WERI-Rb-1 (cell line): Measurements from ENCODE around the gene FAM50A.
A peak's percentile ranks its signal among the peaks of the same experiment; 100 is the strongest.
"Not testable (repeated sequence)": the region's sequence is repeated elsewhere in the genome, so short reads cannot be mapped to it uniquely, and the experiment has no call there.

Source experiments
- DNase-seq: peaks from one replicate; pipeline ENCODE4 v3.0.0-alpha.2; 2020
- H3K27ac ChIP-seq: fragments of 250-450 bp; sonication (Bioruptor Pico); 2 replicates; pipeline ENCODE4 v1.5.1; 2020; ENCODE audit warnings: mild to moderate bottlenecking, moderate library complexity
- H3K27me3 ChIP-seq: fragments of 250-450 bp; sonication (Bioruptor Pico); 2 replicates; pipeline ENCODE4 v1.5.1; 2021; ENCODE audit warnings: mild to moderate bottlenecking, low read depth, moderate library complexity; ENCODE audit not compliant: insufficient read depth, severe bottlenecking
- H3K36me3 ChIP-seq: fragments of 250-450 bp; sonication (Bioruptor Pico); 2 replicates; pipeline ENCODE4 v1.5.1; 2020; ENCODE audit warnings: mild to moderate bottlenecking, moderate library complexity
- H3K4me3 ChIP-seq: 2 replicates; pipeline ENCODE4 v1.5.1; 2011; ENCODE audit warnings: low read depth, mild to moderate bottlenecking, control low read depth, low read length
- H3K9me3 ChIP-seq: fragments of 250-450 bp; sonication (Bioruptor Pico); 2 replicates; pipeline ENCODE4 v1.5.1; 2021; ENCODE audit warnings: mild to moderate bottlenecking, moderate library complexity; ENCODE audit not compliant: severe bottlenecking
- CTCF ChIP-seq: IDR thresholded peaks from 2 replicates; pipeline ENCODE4 v1.5.1; 2011; ENCODE audit warnings: low read depth, mild to moderate bottlenecking, control low read depth, inconsistent platforms, low read length

Gene FAM50A

DNA sequence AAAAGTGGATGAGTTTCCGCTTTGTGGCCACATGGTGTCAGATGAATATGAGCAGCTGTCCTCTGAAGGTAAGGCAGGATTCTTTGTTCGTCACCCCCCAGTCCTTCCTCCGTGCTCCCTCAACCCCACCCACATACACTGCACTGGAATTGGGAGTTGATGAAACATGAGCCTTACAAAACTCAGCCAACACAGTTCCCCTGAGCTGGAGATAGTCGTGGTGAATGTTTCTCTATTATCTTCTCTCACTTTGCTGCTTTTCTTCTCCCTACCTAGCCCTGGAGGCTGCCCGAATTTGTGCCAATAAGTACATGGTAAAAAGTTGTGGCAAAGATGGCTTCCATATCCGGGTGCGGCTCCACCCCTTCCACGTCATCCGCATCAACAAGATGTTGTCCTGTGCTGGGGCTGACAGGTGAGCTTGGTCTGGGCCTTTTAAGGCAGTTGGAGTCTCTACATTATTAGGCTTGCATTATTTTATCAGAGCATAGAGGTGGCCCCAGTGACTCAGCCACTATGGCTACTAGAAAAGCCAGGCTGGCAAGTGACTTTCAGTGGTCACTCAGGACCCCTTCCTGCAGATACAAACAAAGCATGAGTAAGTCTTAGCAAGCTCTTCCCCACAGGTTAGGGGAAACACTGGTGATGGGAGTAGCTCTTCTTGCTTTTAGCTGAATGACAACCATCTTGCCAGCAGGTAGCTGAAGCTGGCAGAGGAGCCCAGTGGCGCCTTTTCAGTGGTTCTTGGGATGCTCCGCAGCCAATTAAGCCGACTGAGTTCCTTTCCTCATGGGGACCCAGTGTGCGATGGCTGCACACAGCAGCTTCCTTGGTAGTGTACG, 44.2 kb upstream of the FAM50A start:
- no peak for DNase-seq
- Histone ChIP-seq H3K27me3 (peaks cover 3% of the 10 kb centered on the region), H3K27ac (peak overlapping the region; percentile 99), H3K36me3 (peaks cover 54% of the 10 kb centered on the region), H3K9me3 (no peaks in the 10 kb centered on the region), H3K4me3 (peak overlapping the region; percentile 66)
- no peak for TF ChIP-seq CTCF

- not testable (repeated sequence) for H3K27ac ChIP-seq
Observed at GRCh38 chrX:154400369-154400817, 43.5 kb upstream of the FAM50A start.

DNA sequence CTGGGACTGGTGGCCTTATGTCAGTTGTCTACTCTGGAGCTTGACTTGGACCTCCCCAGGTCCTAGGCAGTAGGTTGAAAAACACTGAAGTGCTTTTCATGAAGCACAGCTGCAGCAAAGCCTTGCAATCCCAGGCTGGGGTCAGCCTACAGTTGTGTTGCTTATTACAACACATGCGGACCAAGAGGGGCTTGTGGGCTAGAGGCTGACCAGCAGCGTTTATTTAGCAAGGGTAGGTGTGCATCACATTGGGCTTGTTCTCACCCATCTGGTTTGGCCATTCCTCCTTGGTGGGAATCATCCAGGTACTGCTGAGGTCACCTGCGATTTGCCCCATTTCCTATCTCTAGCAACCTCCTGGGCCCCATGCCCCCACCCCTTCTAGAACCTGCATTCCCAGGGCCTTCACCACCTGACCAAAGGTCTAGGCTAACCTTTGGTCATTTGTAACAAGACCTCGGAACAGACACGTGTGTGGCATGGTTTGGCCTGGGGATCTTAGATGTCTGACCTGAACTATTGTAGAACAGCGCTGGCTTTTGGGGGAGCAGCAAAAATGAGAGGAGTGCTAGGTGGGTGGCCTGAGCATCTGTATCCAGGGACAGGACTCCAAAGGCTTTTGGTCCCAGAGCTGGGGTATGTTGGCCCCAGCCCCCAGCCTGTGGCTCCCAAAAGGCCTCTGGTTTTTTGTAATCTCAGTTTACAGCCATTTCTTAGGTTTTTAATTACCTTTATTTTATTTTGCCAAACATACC, 42.7 kb upstream of the FAM50A start:
- Histone ChIP-seq H3K4me3 (no peak overlapping the region), H3K36me3 (peaks cover 59% of the 10 kb centered on the region), H3K27ac (no peak overlapping the region), H3K9me3 (no peaks in the 10 kb centered on the region), H3K27me3 (peaks cover 3% of the 10 kb centered on the region)
- DNase-seq = no peak
- no peak for TF ChIP-seq CTCF

More at GRCh38 chrX:154400369-154400817, 43.5 kb upstream of the FAM50A start:
- not testable (repeated sequence) for H3K4me3 ChIP-seq, DNase-seq, H3K27me3 ChIP-seq, H3K9me3 ChIP-seq
- peaks cover 59% of the 10 kb centered on the region for H3K36me3 ChIP-seq

DNA sequence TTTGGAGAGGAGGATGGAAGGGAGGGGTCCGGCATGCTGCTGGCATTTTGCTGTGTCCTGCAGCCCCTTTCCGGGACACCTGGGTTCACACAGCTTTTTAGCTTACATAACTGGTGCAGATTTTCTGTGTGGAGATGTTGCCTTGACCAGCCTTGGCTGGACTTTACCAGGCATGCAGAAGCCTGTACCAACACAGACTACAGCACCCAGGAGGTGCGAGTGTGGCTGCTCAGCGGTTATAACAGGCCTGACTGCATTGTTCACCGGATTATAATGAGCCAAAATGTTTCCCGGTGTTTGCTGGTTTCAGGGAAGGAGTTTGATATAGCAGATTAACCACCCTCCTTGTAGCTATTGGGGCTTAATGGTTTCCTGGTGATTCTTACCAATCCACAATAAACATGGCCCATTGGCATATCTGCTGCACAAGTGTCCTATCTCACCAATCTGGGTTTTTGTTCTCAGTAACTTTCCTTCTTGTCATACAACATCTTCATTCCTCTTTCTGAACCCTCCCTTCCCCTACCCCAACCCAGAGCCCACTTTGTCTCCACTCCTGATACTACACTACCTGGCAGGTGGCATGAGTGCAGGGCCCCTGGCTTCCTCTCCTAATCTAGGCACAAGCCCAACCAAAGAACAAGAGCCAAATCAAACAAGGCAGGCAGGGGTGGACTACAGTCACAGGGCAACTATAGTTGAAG, 41.9 kb upstream of the FAM50A start:
- no peak for DNase-seq
- Histone ChIP-seq H3K36me3 (peaks cover 59% of the 10 kb centered on the region), H3K27ac (peak overlapping the region; percentile 14; the same call in 1 of the 2 replicates), H3K27me3 (peaks cover 3% of the 10 kb centered on the region), H3K9me3 (no peaks in the 10 kb centered on the region), H3K4me3 (no peak overlapping the region)
- TF ChIP-seq CTCF = no peak

- H3K36me3 ChIP-seq = peaks cover 59% of the 10 kb centered on the region
- peak overlapping the region; percentile 14; the same call in 1 of the 2 replicates for H3K27ac ChIP-seq
- DNase-seq = no peak
- H3K9me3 ChIP-seq = no peaks in the 10 kb centered on the region
- no peak overlapping the region for H3K4me3 ChIP-seq
- TF ChIP-seq CTCF = no peak
- H3K27me3 ChIP-seq = peaks cover 3% of the 10 kb centered on the region
Observed at GRCh38 chrX:154402622-154403127, 41.3 kb upstream of the FAM50A start.
